Panc1 (cell line): ENCODE data around the gene TMEM253. TPM values are rescaled to one million over a fixed set of nuclear protein-coding genes. Genes with fewer than 3 reads are reported as not detected.

ENCODE experiments used
- ATAC-seq: fragments of 200-7000 bp; cut with Tn5 transposase; 2 replicates; pipeline ENCODE4 v1.9.1; 2020; ENCODE audit warnings: mild to moderate bottlenecking, moderate library complexity
- BruUV-seq: library from RNA; stranded (reverse); fragments of 400-500 nt; replicated peaks from 2 replicates; lab custom pipeline; 2021; lab: Mats Ljungman, UMichigan
- CTCF ChIA-PET: fragments of 300-600 bp; sonication (Branson Sonifier 250); formaldehyde crosslinking; loops from one replicate; lab custom pipeline; 2022; ENCODE audit warnings: antibody characterized with exemption; lab: Charles Lee
- POLR2A ChIA-PET: fragments of 300-600 bp; sonication (Branson Sonifier 250); formaldehyde crosslinking; loops from one replicate; lab custom pipeline; 2022; ENCODE audit warnings: antibody characterized with exemption; lab: Charles Lee
- DNase-seq: peaks from one replicate; pipeline ENCODE4 v3.0.0-alpha.2; 2010; ENCODE audit warnings: low read depth, low spot score
- H3K27ac ChIP-seq: 2 replicates; pipeline ENCODE4 v1.5.1; 2011; ENCODE audit warnings: mild to moderate bottlenecking, low read length, inconsistent platforms
- H3K27me3 ChIP-seq: fragments of 200-500 bp; sonication (Bioruptor generic); 2 replicates; pipeline ENCODE4 v1.6.0; 2014; ENCODE audit warnings: low read length, inconsistent platforms; ENCODE audit not compliant: control insufficient read depth, insufficient read depth
- H3K36me3 ChIP-seq: fragments of 200-500 bp; sonication (Bioruptor generic); 2 replicates; pipeline ENCODE4 v1.5.1; 2014; ENCODE audit warnings: inconsistent platforms, mild to moderate bottlenecking, low read length, moderate library complexity; ENCODE audit not compliant: control insufficient read depth, insufficient read depth
- H3K4me1 ChIP-seq: 2 replicates; pipeline ENCODE4 v1.5.1; 2011; ENCODE audit warnings: inconsistent platforms, mild to moderate bottlenecking, low read length, moderate library complexity; ENCODE audit not compliant: control insufficient read depth, insufficient read depth
- H3K4me3 ChIP-seq, 2 experiments: 2 replicates each; pipeline ENCODE4 v1.5.1; 2011 to 2012; ENCODE audit warnings: low read depth in 2 of 2, low read length in 2 of 2, mild to moderate bottlenecking in 2 of 2, inconsistent platforms in 1 of 2, moderate library complexity in 1 of 2
- H3K9me3 ChIP-seq: fragments of 200-500 bp; sonication (Bioruptor generic); 2 replicates; pipeline ENCODE4 v1.5.1; 2014; ENCODE audit warnings: low read depth, mild to moderate bottlenecking, inconsistent platforms, low read length, moderate library complexity; ENCODE audit not compliant: control insufficient read depth, insufficient read depth
- POLR2AphosphoS5 ChIP-seq: IDR thresholded peaks from 2 replicates; pipeline ENCODE4 v1.6.1; 2012; ENCODE audit warnings: mild to moderate bottlenecking, low read depth, low read length, moderate library complexity
- SIN3A ChIP-seq: IDR thresholded peaks from 2 replicates; pipeline ENCODE4 v1.6.1; 2012; ENCODE audit warnings: low read depth, mild to moderate bottlenecking, low read length, moderate library complexity, borderline replicate concordance; ENCODE audit not compliant: insufficient read depth
- TCF7L2 ChIP-seq: IDR thresholded peaks from 2 replicates; pipeline ENCODE4 v1.6.1; 2011; ENCODE audit warnings: mild to moderate bottlenecking, low read depth, low read length, inconsistent platforms
- in situ Hi-C: cut with HindIII; loops from 2 replicates; pipeline ENCODE4 v1.10.0; 2016; ENCODE audit warnings: low sequenced_read_pairs, low pct_unique_long_range_greater_than_20kb
- intact Hi-C: fragments of 100-400 bp; cut with micrococcal nuclease; formaldehyde crosslinking; loops from one replicate; pipeline ENCODE4 v1.10.0; 2022; ENCODE audit not compliant: unreplicated experiment
- total RNA-seq: library from RNA; stranded (reverse); gene quantifications from one replicate; pipeline ENCODE4 v1.2.1, GENCODE V29; 2021; ENCODE audit not compliant: unreplicated experiment
- TF ChIP-seq, protein P1 (sequence below): fragments of 450-650 bp; IDR thresholded peaks from 2 replicates; pipeline ENCODE4 v1.5.1; 2017; ENCODE audit warnings: mild to moderate bottlenecking
- TF ChIP-seq, protein P2 (sequence below), 2 experiments: IDR thresholded peaks; 2 replicates each; pipeline ENCODE4 v1.6.1; 2011 to 2012; ENCODE audit warnings: low read depth in 2 of 2, control low read depth in 1 of 2, low read length in 1 of 2, mild to moderate bottlenecking in 1 of 2, moderate library complexity in 1 of 2; ENCODE audit not compliant: insufficient read depth in 1 of 2

Gene TMEM253
- total RNA-seq, 1 experiment from 2014 or later, result 0.33 TPM

DNA sequence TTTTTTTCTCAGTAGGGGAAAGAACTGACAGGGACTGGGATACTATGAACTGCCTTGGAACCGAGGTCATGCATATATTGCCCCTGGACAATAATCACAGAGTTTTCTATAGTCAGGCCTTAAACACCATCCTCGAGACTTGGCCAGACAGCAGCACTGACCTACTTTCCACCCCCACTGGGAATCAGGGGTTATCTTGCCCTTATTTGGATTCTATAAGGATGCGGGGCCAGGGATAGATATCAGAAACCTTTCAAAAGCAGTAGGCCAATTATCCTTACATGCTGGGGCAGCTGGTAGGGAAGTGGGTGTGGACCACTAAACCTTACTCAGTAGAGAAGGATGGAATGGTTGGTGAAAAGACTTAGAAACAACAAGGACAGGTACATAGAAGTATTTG lies 4.4 kb upstream of the TMEM253 start:
- no peak for ATAC-seq
- BruUV-seq, result no TSS peak
- ChIA-PET POLR2A (no interaction called here), CTCF (interaction anchor here (1.0 to 1.5 kb wide), 2 partner anchors 28 to 81 kb away, joined by 3 read pairs; no protein-coding TSS in a partner anchor)
- no peaks in the 10 kb centered on the region for H3K27me3 ChIP-seq
- H3K4me3 ChIP-seq, result no peak overlapping the region
- H3K4me1 ChIP-seq, result peaks cover 8% of the 10 kb centered on the region
- in situ Hi-C loops, result no loop called here
- H3K36me3 ChIP-seq, result no peaks in the 10 kb centered on the region
- intact Hi-C loops, result no loop called here
- no peak overlapping the region for H3K27ac ChIP-seq
- no peak for DNase-seq
- no peaks in the 10 kb centered on the region for H3K9me3 ChIP-seq
- TF ChIP-seq POLR2AphosphoS5 (no peak), TCF7L2 (no peak), SIN3A (no peak)
- TF ChIP-seq, protein P1, sequence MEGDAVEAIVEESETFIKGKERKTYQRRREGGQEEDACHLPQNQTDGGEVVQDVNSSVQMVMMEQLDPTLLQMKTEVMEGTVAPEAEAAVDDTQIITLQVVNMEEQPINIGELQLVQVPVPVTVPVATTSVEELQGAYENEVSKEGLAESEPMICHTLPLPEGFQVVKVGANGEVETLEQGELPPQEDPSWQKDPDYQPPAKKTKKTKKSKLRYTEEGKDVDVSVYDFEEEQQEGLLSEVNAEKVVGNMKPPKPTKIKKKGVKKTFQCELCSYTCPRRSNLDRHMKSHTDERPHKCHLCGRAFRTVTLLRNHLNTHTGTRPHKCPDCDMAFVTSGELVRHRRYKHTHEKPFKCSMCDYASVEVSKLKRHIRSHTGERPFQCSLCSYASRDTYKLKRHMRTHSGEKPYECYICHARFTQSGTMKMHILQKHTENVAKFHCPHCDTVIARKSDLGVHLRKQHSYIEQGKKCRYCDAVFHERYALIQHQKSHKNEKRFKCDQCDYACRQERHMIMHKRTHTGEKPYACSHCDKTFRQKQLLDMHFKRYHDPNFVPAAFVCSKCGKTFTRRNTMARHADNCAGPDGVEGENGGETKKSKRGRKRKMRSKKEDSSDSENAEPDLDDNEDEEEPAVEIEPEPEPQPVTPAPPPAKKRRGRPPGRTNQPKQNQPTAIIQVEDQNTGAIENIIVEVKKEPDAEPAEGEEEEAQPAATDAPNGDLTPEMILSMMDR, result no peak
- TF ChIP-seq, protein P2, sequence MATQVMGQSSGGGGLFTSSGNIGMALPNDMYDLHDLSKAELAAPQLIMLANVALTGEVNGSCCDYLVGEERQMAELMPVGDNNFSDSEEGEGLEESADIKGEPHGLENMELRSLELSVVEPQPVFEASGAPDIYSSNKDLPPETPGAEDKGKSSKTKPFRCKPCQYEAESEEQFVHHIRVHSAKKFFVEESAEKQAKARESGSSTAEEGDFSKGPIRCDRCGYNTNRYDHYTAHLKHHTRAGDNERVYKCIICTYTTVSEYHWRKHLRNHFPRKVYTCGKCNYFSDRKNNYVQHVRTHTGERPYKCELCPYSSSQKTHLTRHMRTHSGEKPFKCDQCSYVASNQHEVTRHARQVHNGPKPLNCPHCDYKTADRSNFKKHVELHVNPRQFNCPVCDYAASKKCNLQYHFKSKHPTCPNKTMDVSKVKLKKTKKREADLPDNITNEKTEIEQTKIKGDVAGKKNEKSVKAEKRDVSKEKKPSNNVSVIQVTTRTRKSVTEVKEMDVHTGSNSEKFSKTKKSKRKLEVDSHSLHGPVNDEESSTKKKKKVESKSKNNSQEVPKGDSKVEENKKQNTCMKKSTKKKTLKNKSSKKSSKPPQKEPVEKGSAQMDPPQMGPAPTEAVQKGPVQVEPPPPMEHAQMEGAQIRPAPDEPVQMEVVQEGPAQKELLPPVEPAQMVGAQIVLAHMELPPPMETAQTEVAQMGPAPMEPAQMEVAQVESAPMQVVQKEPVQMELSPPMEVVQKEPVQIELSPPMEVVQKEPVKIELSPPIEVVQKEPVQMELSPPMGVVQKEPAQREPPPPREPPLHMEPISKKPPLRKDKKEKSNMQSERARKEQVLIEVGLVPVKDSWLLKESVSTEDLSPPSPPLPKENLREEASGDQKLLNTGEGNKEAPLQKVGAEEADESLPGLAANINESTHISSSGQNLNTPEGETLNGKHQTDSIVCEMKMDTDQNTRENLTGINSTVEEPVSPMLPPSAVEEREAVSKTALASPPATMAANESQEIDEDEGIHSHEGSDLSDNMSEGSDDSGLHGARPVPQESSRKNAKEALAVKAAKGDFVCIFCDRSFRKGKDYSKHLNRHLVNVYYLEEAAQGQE (IDR thresholded peaks at IDR 0.05; ENCODE audit: insufficient read depth in 1 of 2, low read depth in 2 of 2, low read length in 1 of 2), result no peak

DNA sequence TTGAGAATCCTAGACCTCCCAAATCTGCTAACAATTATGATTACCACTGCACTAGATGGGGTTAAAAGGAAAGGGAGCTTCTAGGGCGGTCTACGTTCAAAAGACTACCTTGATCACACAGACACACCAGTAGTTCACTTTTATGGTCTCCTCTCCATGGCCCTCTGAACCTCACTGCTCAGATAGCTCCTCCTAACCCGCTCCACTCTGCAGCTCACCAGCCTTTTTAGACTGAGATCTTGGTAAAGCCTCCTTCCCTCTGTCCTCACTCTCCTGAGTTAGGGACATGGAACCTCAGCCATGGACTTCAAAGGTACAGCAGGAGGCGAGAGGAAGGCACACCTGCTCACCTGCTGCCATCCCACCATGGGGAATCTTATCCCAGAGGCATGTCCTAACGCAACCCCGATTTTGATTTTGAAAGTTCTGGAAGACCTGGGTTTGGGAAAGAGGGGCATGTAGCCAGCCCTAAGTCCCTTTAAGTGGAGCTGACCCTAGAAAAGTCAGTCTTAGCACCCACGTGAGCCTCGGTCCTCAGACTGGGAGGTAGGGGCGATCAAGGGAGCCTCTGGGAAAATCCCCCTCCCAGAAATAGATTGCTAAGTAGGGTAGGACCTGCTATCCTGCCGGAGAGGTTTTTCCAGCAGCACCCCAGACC lies 3.8 kb upstream of the TMEM253 start:
- POLR2A ChIA-PET, result no interaction called here
- in situ Hi-C loops, result no loop called here
- Histone ChIP-seq H3K9me3 (no peaks in the 10 kb centered on the region), H3K4me1 (peaks cover 8% of the 10 kb centered on the region), H3K36me3 (no peaks in the 10 kb centered on the region), H3K4me3 (peak overlapping the region; percentile 20 to 21; a peak in 2 of 4 replicates), H3K27me3 (no peaks in the 10 kb centered on the region), H3K27ac (no peak overlapping the region)
- ATAC-seq, result no peak
- CTCF ChIA-PET, result interaction anchor here (0.7 to 1.5 kb wide), 2 partner anchors 29 to 30 kb away, joined by 3 to 7 read pairs; no protein-coding TSS in a partner anchor
- intact Hi-C loops, result no loop called here
- DNase-seq, result no peak
- BruUV-seq, result no TSS peak
- TF ChIP-seq SIN3A, result no peak

DNA sequence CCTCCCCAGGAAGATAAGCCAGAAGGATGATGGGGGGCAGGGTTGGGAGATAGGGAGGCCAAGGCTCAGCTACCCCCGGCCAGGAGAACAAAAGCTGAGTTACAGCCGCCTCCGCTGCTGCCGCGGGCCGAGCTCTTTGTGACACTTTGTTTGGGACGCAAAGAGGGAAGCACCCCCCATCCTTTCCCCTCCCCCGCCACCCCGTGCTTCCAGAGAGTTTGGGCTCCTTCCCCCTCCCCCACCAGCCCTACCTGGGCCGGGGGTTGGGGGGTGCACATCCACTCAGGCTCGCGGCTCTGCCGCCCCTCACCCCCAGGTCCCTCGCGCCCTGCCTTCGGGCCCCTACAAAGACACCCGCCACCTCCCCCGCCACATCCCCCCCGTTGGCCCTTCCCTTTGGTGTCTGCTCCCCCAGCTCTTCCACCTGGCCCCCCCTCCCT lies 3.2 kb upstream of the TMEM253 start:
- no peaks in the 10 kb centered on the region for H3K27me3 ChIP-seq
- intact Hi-C loops (no loop called here), in situ Hi-C loops (no loop called here)
- peak overlapping the region; percentile 20 to 21; a peak in 2 of 4 replicates for H3K4me3 ChIP-seq
- ChIA-PET POLR2A (no interaction called here), CTCF (interaction anchor here (0.7 kb wide), 1 partner anchor 31 kb away, joined by 7 read pairs; no protein-coding TSS in a partner anchor)
- DNase-seq (no peak), ATAC-seq (no peak; the same call in 1 of the 2 replicates)
- no peak overlapping the region for H3K27ac ChIP-seq
- BruUV-seq, result no TSS peak
- TF ChIP-seq, protein P2 (IDR thresholded peaks at IDR 0.05; ENCODE audit: insufficient read depth in 1 of 2, low read depth in 2 of 2, low read length in 1 of 2), result no peak
- TF ChIP-seq SIN3A (no peak), TCF7L2 (no peak), POLR2AphosphoS5 (no peak)
- TF ChIP-seq, protein P1, result no peak
- no peaks in the 10 kb centered on the region for H3K9me3 ChIP-seq
- peaks cover 8% of the 10 kb centered on the region for H3K4me1 ChIP-seq
- no peaks in the 10 kb centered on the region for H3K36me3 ChIP-seq
